ENCODE measurements around the gene PBX3.

The PBX3 gene

GRCh38 chr9:125885405-125886034 lies 138.3 kb downstream of the PBX3 start:
- Histone ChIP-seq H3K4me1 (ENCODE audit: control insufficient read depth, low read length) (peaks cover 8% of the 10 kb centered on the region), H3K36me3 (ENCODE audit: control insufficient read depth, low read length) (no peaks in the 10 kb centered on the region), H3K27me3 (ENCODE audit: control insufficient read depth, low read length) (peaks cover 11% of the 10 kb centered on the region), H4K20me1 (ENCODE audit: control insufficient read depth, insufficient read depth, low read depth, low read length) (no peaks in the 10 kb centered on the region; the same call in 1 of the 2 replicates), H3K9me3 (ENCODE audit: control insufficient read depth, insufficient read depth, low read length) (no peaks in the 10 kb centered on the region), H3K9me2 (replicated peaks; ENCODE audit: control insufficient read depth, low read length) (no peaks in the 10 kb centered on the region), H3K79me2 (ENCODE audit: control insufficient read depth, low read length) (peaks cover 22% of the 10 kb centered on the region), H3K4me2 (ENCODE audit: low read length) (no peak overlapping the region), H3F3A (ENCODE audit: control insufficient read depth, insufficient read depth) (peaks cover 4% of the 10 kb centered on the region; the same call in 1 of the 2 replicates), H3K27ac (ENCODE audit: low read depth, low read length) (no peak overlapping the region), H3K4me3 (ENCODE audit: low read length) (no peak overlapping the region)
- TF ChIP-seq EZH2phosphoT487 (IDR thresholded peaks at IDR 0.05; ENCODE audit: borderline replicate concordance, low read length) (no peak), CTCF (IDR thresholded peaks at IDR 0.05; ENCODE audit: low read depth, low read length, poor library complexity, severe bottlenecking) (no peak)

- Histone ChIP-seq H3K9me2 (replicated peaks; ENCODE audit: control insufficient read depth, low read length) (no peaks in the 10 kb centered on the region), H3K27ac (ENCODE audit: low read depth, low read length) (no peak overlapping the region), H3K36me3 (ENCODE audit: control insufficient read depth, low read length) (no peaks in the 10 kb centered on the region), H3K4me2 (ENCODE audit: low read length) (no peak overlapping the region), H3K4me1 (ENCODE audit: control insufficient read depth, low read length) (peaks cover 8% of the 10 kb centered on the region), H3K9me3 (ENCODE audit: control insufficient read depth, insufficient read depth, low read length) (no peaks in the 10 kb centered on the region), H4K20me1 (ENCODE audit: control insufficient read depth, insufficient read depth, low read depth, low read length) (no peaks in the 10 kb centered on the region; the same call in 1 of the 2 replicates), H3K27me3 (ENCODE audit: control insufficient read depth, low read length) (peaks cover 11% of the 10 kb centered on the region), H3K4me3 (ENCODE audit: low read length) (no peak overlapping the region), H3K79me2 (ENCODE audit: control insufficient read depth, low read length) (peaks cover 20% of the 10 kb centered on the region), H3F3A (ENCODE audit: control insufficient read depth, insufficient read depth) (peaks cover 4% of the 10 kb centered on the region; the same call in 1 of the 2 replicates)
- TF ChIP-seq CTCF (IDR thresholded peaks at IDR 0.05; ENCODE audit: low read depth, low read length, poor library complexity, severe bottlenecking), result no peak
- no peak for TF ChIP-seq EZH2phosphoT487 (IDR thresholded peaks at IDR 0.05; ENCODE audit: borderline replicate concordance, low read length)
These were observed 139.2 kb downstream of the PBX3 start for GRCh38 chr9:125886365-125886764.

GRCh38 chr9:125887172-125887571 lies 140.0 kb downstream of the PBX3 start:
- H3K4me3 ChIP-seq (ENCODE audit: low read length), result no peak overlapping the region
- no peak overlapping the region for H3K27ac ChIP-seq (ENCODE audit: low read depth, low read length)
- H4K20me1 ChIP-seq (ENCODE audit: control insufficient read depth, insufficient read depth, low read depth, low read length), result no peaks in the 10 kb centered on the region; the same call in 1 of the 2 replicates
- H3K27me3 ChIP-seq (ENCODE audit: control insufficient read depth, low read length), result peaks cover 11% of the 10 kb centered on the region
- peaks cover 8% of the 10 kb centered on the region for H3K4me1 ChIP-seq (ENCODE audit: control insufficient read depth, low read length)
- H3K4me2 ChIP-seq (ENCODE audit: low read length), result no peak overlapping the region
- TF ChIP-seq CTCF (IDR thresholded peaks at IDR 0.05; ENCODE audit: low read depth, low read length, poor library complexity, severe bottlenecking) (no peak), EZH2phosphoT487 (IDR thresholded peaks at IDR 0.05; ENCODE audit: borderline replicate concordance, low read length) (no peak)
- peaks cover 20% of the 10 kb centered on the region for H3K79me2 ChIP-seq (ENCODE audit: control insufficient read depth, low read length)
- no peaks in the 10 kb centered on the region for H3K9me2 ChIP-seq (replicated peaks; ENCODE audit: control insufficient read depth, low read length)
- peaks cover 6% of the 10 kb centered on the region; the same call in 1 of the 2 replicates for H3F3A ChIP-seq (ENCODE audit: control insufficient read depth, insufficient read depth)
- no peaks in the 10 kb centered on the region for H3K9me3 ChIP-seq (ENCODE audit: control insufficient read depth, insufficient read depth, low read length)
- no peaks in the 10 kb centered on the region for H3K36me3 ChIP-seq (ENCODE audit: control insufficient read depth, low read length)
